Activated naive CD8-positive, alpha-beta T cell (primary cell): ENCODE results near the gene INSR.
A peak's percentile ranks its signal among the peaks of the same experiment; 100 is the strongest.
"Not testable (repeated sequence)": the region's sequence is repeated elsewhere in the genome, so short reads cannot be mapped to it uniquely, and the experiment has no call there.

Source experiments
- H3K27ac Mint-ChIP-seq: one replicate; pipeline ENCODE4 v1.8.0; 2021; ENCODE audit warnings: mixed read lengths
- H3K27me3 Mint-ChIP-seq: one replicate; pipeline ENCODE4 v1.8.0; 2021; ENCODE audit warnings: mixed read lengths
- H3K36me3 Mint-ChIP-seq: one replicate; pipeline ENCODE4 v1.8.0; 2021; ENCODE audit warnings: mixed read lengths
- H3K4me1 Mint-ChIP-seq: one replicate; pipeline ENCODE4 v1.8.0; 2021; ENCODE audit warnings: low read depth, mixed read lengths
- H3K4me3 Mint-ChIP-seq: one replicate; pipeline ENCODE4 v1.8.0; 2021; ENCODE audit warnings: mild to moderate bottlenecking, mixed read lengths
- H3K9me3 Mint-ChIP-seq: one replicate; pipeline ENCODE4 v1.8.0; 2021; ENCODE audit warnings: low read depth, mixed read lengths

The INSR gene

GRCh38 chr19:7308327-7308726 lies 14.1 kb upstream of the INSR start:
- H3K4me1 Mint-ChIP-seq, H3K36me3 Mint-ChIP-seq, H3K27me3 Mint-ChIP-seq, H3K9me3 Mint-ChIP-seq, H3K27ac Mint-ChIP-seq, H3K4me3 Mint-ChIP-seq: not testable (repeated sequence)

GRCh38 chr19:7307590-7308218 lies 13.5 kb upstream of the INSR start:
- no peak overlapping the region for H3K4me3 Mint-ChIP-seq
- no peak overlapping the region for H3K27ac Mint-ChIP-seq
- H3K27me3 Mint-ChIP-seq = no peaks in the 10 kb centered on the region
- H3K9me3 Mint-ChIP-seq = no peaks in the 10 kb centered on the region
- H3K36me3 Mint-ChIP-seq = no peaks in the 10 kb centered on the region
- no peaks in the 10 kb centered on the region for H3K4me1 Mint-ChIP-seq

GRCh38 chr19:7304200-7304599 lies 10.0 kb upstream of the INSR start:
- H3K36me3 Mint-ChIP-seq = no peaks in the 10 kb centered on the region
- no peak overlapping the region for H3K27ac Mint-ChIP-seq
- H3K4me1 Mint-ChIP-seq = no peaks in the 10 kb centered on the region
- H3K9me3 Mint-ChIP-seq = no peaks in the 10 kb centered on the region
- H3K27me3 Mint-ChIP-seq = no peaks in the 10 kb centered on the region
- H3K4me3 Mint-ChIP-seq = no peak overlapping the region

- H3K27me3 Mint-ChIP-seq = no peaks in the 10 kb centered on the region
- no peaks in the 10 kb centered on the region for H3K4me1 Mint-ChIP-seq
- H3K4me3 Mint-ChIP-seq = no peak overlapping the region
- H3K27ac Mint-ChIP-seq = no peak overlapping the region
- no peaks in the 10 kb centered on the region for H3K9me3 Mint-ChIP-seq
- H3K36me3 Mint-ChIP-seq = no peaks in the 10 kb centered on the region
Observed at GRCh38 chr19:7303470-7303869, 9.3 kb upstream of the INSR start.

DNA sequence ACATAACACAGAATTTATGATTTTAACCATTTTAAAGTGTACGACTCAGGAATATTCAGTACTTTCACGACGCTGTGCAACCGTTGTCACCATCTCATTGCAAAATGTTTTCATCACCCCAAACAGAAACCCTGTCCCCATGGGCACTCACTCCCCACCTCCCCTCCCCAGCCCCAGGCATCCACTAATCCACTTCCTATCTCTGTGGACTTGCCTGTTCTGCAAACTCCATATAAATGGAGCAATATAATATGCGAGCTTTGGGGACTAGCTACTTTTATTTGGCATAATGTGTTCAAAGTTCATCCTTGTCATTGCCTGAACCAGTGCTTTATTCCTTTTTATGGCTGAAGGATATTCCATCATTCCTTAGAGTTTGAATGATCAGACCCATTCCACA lies 7.3 kb upstream of the INSR start:
- Mint-ChIP-seq H3K27me3 (peaks cover 8% of the 10 kb centered on the region), H3K4me1 (no peaks in the 10 kb centered on the region), H3K36me3 (no peaks in the 10 kb centered on the region), H3K4me3 (no peak overlapping the region), H3K27ac (no peak overlapping the region), H3K9me3 (no peaks in the 10 kb centered on the region)

DNA sequence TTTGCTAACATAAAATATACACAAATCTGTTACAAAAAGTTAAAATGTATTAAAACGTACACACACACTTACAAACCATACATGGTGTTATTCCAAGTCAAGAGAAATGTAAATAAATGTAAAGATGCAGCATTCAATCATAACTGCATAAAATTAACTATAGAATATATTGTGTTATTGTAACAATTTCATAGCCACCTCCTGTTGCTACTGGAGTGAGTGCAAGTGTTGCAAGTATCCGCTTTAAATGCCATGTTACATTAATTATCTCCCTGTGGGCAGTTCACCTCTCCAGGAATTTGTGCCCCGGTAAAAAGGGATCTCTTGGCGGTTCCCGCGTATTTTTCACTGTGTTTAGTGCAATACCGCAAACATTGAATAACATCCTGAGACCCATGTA lies 3.5 kb upstream of the INSR start:
- H3K4me3 Mint-ChIP-seq = no peak overlapping the region
- H3K27me3 Mint-ChIP-seq = peaks cover 16% of the 10 kb centered on the region
- H3K4me1 Mint-ChIP-seq = peaks cover 8% of the 10 kb centered on the region
- H3K9me3 Mint-ChIP-seq = no peaks in the 10 kb centered on the region
- H3K36me3 Mint-ChIP-seq = no peaks in the 10 kb centered on the region
- no peak overlapping the region for H3K27ac Mint-ChIP-seq

DNA sequence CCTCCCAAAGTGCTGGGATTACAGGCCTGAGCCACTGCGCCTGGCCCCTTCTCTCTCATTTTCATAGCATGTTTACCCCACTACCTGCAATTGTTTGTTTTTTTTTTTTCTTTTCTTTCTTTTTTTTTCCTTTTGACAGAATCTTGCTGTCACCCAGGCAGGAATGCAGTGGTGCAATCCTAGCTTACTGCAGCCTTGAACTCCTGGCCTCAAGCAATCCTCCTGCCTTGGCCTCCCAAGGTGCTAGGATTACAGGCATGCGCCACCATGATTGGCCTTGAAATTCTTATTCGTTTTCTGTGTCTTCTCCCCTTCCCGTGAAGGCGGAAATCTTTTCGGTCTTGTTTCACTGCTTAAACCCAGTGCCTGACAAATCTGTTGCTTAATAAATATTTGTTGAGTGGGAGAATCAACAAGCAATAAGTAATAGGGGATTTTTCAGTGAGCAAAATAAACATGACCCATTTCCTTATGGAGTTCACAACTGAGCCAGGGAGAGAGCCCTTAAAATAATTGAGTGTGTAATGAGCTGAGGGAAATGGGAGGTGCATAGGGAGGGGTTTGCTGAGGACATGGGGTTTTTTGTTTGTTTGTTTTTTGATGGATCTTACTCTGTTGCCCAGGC lies 1.8 kb upstream of the INSR start:
- Mint-ChIP-seq H3K27ac (no peak overlapping the region), H3K9me3 (no peaks in the 10 kb centered on the region)

GRCh38 chr19:7294558-7295212 lies 471 bp upstream of the INSR start:
- H3K36me3 Mint-ChIP-seq = no peaks in the 10 kb centered on the region
- H3K4me1 Mint-ChIP-seq = peaks cover 12% of the 10 kb centered on the region
- H3K27me3 Mint-ChIP-seq = peaks cover 21% of the 10 kb centered on the region
- H3K4me3 Mint-ChIP-seq = peak overlapping the region; percentile 84
- no peak overlapping the region for H3K27ac Mint-ChIP-seq
- H3K9me3 Mint-ChIP-seq = no peaks in the 10 kb centered on the region

More for the DNA sequence above, 1.8 kb upstream of the INSR start:
- Mint-ChIP-seq H3K27me3 (peaks cover 21% of the 10 kb centered on the region), H3K36me3 (no peaks in the 10 kb centered on the region), H3K4me3 (peak overlapping the region; percentile 44), H3K4me1 (peaks cover 12% of the 10 kb centered on the region)

GRCh38 chr19:7292950-7293761 lies 1.1 kb downstream of the INSR start:
- no peaks in the 10 kb centered on the region for H3K36me3 Mint-ChIP-seq
- no peak overlapping the region for H3K27ac Mint-ChIP-seq
- H3K9me3 Mint-ChIP-seq = no peaks in the 10 kb centered on the region
- peaks cover 12% of the 10 kb centered on the region for H3K4me1 Mint-ChIP-seq
- H3K4me3 Mint-ChIP-seq = peak overlapping the region; percentile 69
- peaks cover 18% of the 10 kb centered on the region for H3K27me3 Mint-ChIP-seq

DNA sequence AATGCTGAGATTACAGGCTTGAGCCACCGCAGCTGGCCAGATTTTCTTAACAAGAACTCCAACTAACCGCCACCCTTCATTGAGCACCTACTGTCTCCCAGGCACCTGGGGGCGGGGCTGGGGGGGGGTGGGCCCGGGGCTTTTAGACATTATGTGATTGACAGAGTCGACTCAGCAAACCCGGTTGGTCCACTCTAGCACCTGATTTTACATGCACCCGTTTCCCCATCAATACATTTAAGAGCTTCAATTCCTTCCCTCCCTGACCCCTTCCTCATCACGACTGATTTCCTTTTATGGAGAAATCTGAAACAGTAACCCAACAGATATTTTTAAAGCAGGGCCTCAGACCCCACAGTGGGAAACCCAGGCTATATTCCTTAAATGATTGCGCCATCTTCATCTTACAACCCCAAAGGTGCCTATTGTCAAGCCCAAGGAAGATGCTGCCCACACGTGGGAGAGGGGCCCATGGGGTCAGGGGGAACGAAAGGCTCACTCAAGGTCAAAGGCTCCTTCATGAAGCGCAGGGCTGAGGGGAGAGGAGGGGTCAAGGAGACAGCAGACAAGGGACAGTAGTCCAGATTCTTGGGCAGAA lies 1.8 kb downstream of the INSR start:
- Mint-ChIP-seq H3K4me3 (peak overlapping the region; percentile 69), H3K27me3 (peaks cover 15% of the 10 kb centered on the region), H3K27ac (no peak overlapping the region), H3K9me3 (no peaks in the 10 kb centered on the region), H3K4me1 (peaks cover 12% of the 10 kb centered on the region), H3K36me3 (no peaks in the 10 kb centered on the region)

GRCh38 chr19:7288977-7289376 lies 5.2 kb downstream of the INSR start:
- no peak overlapping the region for H3K27ac Mint-ChIP-seq

GRCh38 chr19:7288131-7288530 lies 6.1 kb downstream of the INSR start:
- no peak overlapping the region for H3K4me3 Mint-ChIP-seq

More at GRCh38 chr19:7288977-7289376, 5.2 kb downstream of the INSR start:
- Mint-ChIP-seq H3K4me1 (peaks cover 3% of the 10 kb centered on the region), H3K36me3 (no peaks in the 10 kb centered on the region), H3K27me3 (peaks cover 9% of the 10 kb centered on the region), H3K4me3 (no peak overlapping the region), H3K9me3 (no peaks in the 10 kb centered on the region)

GRCh38 chr19:7287722-7288121 lies 6.5 kb downstream of the INSR start:
- H3K27me3 Mint-ChIP-seq = peaks cover 5% of the 10 kb centered on the region
- H3K4me1 Mint-ChIP-seq = peaks cover 3% of the 10 kb centered on the region
- H3K9me3 Mint-ChIP-seq = no peaks in the 10 kb centered on the region
- no peaks in the 10 kb centered on the region for H3K36me3 Mint-ChIP-seq
- no peak overlapping the region for H3K27ac Mint-ChIP-seq
- H3K4me3 Mint-ChIP-seq = no peak overlapping the region

More at GRCh38 chr19:7288131-7288530, 6.1 kb downstream of the INSR start:
- H3K4me1 Mint-ChIP-seq = peaks cover 3% of the 10 kb centered on the region
- H3K27me3 Mint-ChIP-seq = peaks cover 9% of the 10 kb centered on the region
- no peaks in the 10 kb centered on the region for H3K9me3 Mint-ChIP-seq
- no peaks in the 10 kb centered on the region for H3K36me3 Mint-ChIP-seq
- no peak overlapping the region for H3K27ac Mint-ChIP-seq

GRCh38 chr19:7280940-7281666 lies 13.1 kb downstream of the INSR start:
- no peaks in the 10 kb centered on the region for H3K27me3 Mint-ChIP-seq
- no peaks in the 10 kb centered on the region for H3K9me3 Mint-ChIP-seq
- no peak overlapping the region for H3K27ac Mint-ChIP-seq
- H3K36me3 Mint-ChIP-seq = no peaks in the 10 kb centered on the region
- H3K4me3 Mint-ChIP-seq = no peak overlapping the region
- H3K4me1 Mint-ChIP-seq = no peaks in the 10 kb centered on the region
